K562 (cell line): ENCODE measurements around the gene LAGE3. TPM values are rescaled to one million over a fixed set of nuclear protein-coding genes. Genes with fewer than 3 reads are reported as not detected.

ENCODE experiments used
- CBX1 ChIP-seq: sonication (generic); IDR thresholded peaks from 2 replicates; pipeline ENCODE4 v1.6.1; 2016; ENCODE audit warnings: antibody characterized with exemption, low read depth, mild to moderate bottlenecking
- CBX2 ChIP-seq: fragments of 200-600 bp; sonication (generic); IDR thresholded peaks from one replicate; pipeline ENCODE4 v1.6.1; 2012; ENCODE audit warnings: mild to moderate bottlenecking, low read length, inconsistent platforms; ENCODE audit not compliant: insufficient read depth, poor library complexity, severe bottlenecking
- MYC ChIP-seq, 2 experiments: fragments of 250-450 bp in 1 of 2; sonication (Bioruptor Pico) in 1 of 2; IDR thresholded peaks; 2 replicates each; pipeline versions ENCODE4 v1.5.1 to v1.6.1; 2012 to 2021; ENCODE audit warnings: low read depth in 2 of 2, borderline replicate concordance in 1 of 2, improper control_type of control experiment in 1 of 2, low read length in 1 of 2, mild to moderate bottlenecking in 1 of 2, moderate library complexity in 1 of 2
- NCOA6 ChIP-seq: fragments of 450-650 bp; IDR thresholded peaks from 2 replicates; pipeline ENCODE4 v1.6.1; 2017; ENCODE audit warnings: mild to moderate bottlenecking
- RFX5 ChIP-seq: IDR thresholded peaks from 2 replicates; pipeline ENCODE4 v1.6.1; 2011; ENCODE audit warnings: low read depth, mild to moderate bottlenecking, improper control_type of control experiment, low read length
- TCF7 ChIP-seq: sonication (generic); IDR thresholded peaks from 2 replicates; pipeline ENCODE4 v1.6.1; 2016; ENCODE audit warnings: antibody characterized with exemption, borderline replicate concordance
- TEAD2 ChIP-seq: fragments of 450-650 bp; IDR thresholded peaks from 2 replicates; pipeline ENCODE4 v1.6.1; 2016; ENCODE audit warnings: missing genetic modification characterization, control low read depth, missing compliant biosample characterization
- XRCC4 ChIP-seq: IDR thresholded peaks from one replicate; pipeline ENCODE4 v1.6.1; 2011; ENCODE audit not compliant: insufficient read depth, insufficient read length; ENCODE audit errors: extremely low read depth
- ZNF23 ChIP-seq: fragments of 250-450 bp; sonication (Bioruptor Pico); IDR thresholded peaks from 2 replicates; pipeline ENCODE4 v1.4.0; 2020; ENCODE audit warnings: mild to moderate bottlenecking
- polyA plus RNA-seq, 8 experiments: library from polyadenylated mRNA; depleted of rRNA in 4 of 8; stranded (reverse) in 5 of 8; unstranded in 3 of 8; fragments of >200 nt; fragmentation: Nextera tagmentation in 2 of 8; fragmentation: Illumina TruSeq in 1 of 8; extraction: Ambion mirVana in 2 of 8; extraction: Trizol in 1 of 8; gene quantifications; 2 replicates each; pipeline versions ENCODE4 v1.2.1 to v1.2.3, GENCODE V29; 2011 to 2014; ENCODE audit warnings: inconsistent platforms in 1 of 8, missing spikeins in 1 of 8
- total RNA-seq, 7 experiments: library from RNA; depleted of rRNA in 6 of 7; stranded (reverse); fragments of >200 nt in 6 of 7; fragmentation: Illumina TruSeq in 2 of 7; extraction: Trizol in 2 of 7; gene quantifications; 2 replicates each; pipeline versions ENCODE4 v1.2.1 to v1.2.3, GENCODE V29; 2011 to 2021; ENCODE audit warnings: low replicate concordance in 1 of 7
- TF ChIP-seq, protein P1 (sequence below): fragments of 200-400 bp; formaldehyde crosslinking; IDR thresholded peaks from 2 replicates; pipeline ENCODE4 v1.6.1; 2017; ENCODE audit warnings: mild to moderate bottlenecking, low read depth, low read length, moderate library complexity
- TF ChIP-seq, protein P2 (sequence below): fragments of 450-650 bp; IDR thresholded peaks from 2 replicates; pipeline ENCODE4 v1.6.1; 2017; ENCODE audit warnings: mild to moderate bottlenecking, moderate library complexity
- TF ChIP-seq, protein P3 (sequence below): IDR thresholded peaks from 2 replicates; pipeline ENCODE4 v1.6.1; 2011; ENCODE audit warnings: borderline replicate concordance, low read depth, mild to moderate bottlenecking, moderate library complexity, low read length; ENCODE audit not compliant: insufficient read depth, poor library complexity, severe bottlenecking
- TF ChIP-seq, protein P4 (sequence below): fragments of 450-650 bp; IDR thresholded peaks from 2 replicates; pipeline ENCODE4 v1.6.1; 2014; ENCODE audit warnings: low read depth, mild to moderate bottlenecking, moderate library complexity, borderline replicate concordance

The LAGE3 gene
- total and polyA plus RNA-seq, 9 of the 15 experiments (the other 6 are each of a cell fraction or from before 2014, with no cell fraction given) = 28.2 to 125 (median 35.8) TPM

DNA sequence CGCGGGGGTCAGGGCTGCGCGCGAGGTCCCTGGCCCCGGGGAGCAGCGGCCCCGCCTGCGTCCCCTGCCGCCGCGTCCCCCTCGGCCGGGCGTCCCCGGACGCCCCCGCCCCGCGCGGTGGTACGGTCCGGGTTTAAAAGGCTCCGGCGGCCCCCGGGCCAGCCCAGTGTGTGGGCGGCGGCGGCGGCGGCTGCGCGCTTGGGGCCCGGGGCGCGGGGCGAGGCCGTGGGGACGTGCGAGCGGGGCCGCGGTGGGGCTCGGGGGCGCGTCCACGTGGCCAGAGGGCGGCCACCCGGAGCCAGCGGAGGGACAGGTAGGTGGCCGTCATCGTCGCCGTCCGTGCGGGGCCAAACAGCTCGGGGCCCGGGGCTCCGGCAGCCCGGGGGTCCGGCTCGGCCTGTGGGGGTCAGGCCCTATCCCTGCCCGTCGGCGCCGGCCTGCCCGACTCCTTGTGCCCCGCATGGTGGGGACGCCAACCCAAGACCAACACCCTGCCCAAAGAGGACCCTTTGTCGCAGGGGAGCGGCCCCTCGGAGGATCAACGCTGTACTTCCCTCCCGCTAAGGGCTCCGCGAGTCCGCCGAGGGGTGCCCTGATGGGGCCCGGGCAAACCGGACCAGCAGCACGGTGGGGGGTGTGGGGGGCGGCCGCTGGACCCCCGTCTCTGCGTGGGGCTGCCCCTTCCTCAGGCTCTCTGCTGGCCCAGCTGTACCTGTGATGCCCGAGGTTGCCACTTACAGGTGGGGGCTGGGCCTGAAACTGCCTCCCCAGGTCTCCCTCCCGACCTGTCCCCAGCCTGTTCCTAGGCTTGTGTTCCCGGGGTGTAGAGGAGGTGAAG lies 20.7 kb downstream of the LAGE3 start, which contains the start of gene PLXNA3 (continued):
- TF ChIP-seq, protein P1, sequence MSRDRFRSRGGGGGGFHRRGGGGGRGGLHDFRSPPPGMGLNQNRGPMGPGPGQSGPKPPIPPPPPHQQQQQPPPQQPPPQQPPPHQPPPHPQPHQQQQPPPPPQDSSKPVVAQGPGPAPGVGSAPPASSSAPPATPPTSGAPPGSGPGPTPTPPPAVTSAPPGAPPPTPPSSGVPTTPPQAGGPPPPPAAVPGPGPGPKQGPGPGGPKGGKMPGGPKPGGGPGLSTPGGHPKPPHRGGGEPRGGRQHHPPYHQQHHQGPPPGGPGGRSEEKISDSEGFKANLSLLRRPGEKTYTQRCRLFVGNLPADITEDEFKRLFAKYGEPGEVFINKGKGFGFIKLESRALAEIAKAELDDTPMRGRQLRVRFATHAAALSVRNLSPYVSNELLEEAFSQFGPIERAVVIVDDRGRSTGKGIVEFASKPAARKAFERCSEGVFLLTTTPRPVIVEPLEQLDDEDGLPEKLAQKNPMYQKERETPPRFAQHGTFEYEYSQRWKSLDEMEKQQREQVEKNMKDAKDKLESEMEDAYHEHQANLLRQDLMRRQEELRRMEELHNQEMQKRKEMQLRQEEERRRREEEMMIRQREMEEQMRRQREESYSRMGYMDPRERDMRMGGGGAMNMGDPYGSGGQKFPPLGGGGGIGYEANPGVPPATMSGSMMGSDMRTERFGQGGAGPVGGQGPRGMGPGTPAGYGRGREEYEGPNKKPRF = no peak
- no peak for TF ChIP-seq TCF7
- TF ChIP-seq CBX2 = no peak
- TF ChIP-seq, protein P2, sequence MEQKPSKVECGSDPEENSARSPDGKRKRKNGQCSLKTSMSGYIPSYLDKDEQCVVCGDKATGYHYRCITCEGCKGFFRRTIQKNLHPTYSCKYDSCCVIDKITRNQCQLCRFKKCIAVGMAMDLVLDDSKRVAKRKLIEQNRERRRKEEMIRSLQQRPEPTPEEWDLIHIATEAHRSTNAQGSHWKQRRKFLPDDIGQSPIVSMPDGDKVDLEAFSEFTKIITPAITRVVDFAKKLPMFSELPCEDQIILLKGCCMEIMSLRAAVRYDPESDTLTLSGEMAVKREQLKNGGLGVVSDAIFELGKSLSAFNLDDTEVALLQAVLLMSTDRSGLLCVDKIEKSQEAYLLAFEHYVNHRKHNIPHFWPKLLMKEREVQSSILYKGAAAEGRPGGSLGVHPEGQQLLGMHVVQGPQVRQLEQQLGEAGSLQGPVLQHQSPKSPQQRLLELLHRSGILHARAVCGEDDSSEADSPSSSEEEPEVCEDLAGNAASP = no peak
- TF ChIP-seq RFX5 = no peak
- TF ChIP-seq ZNF23 = no peak
- TF ChIP-seq TEAD2 (tag) = no peak
- TF ChIP-seq, protein P3, sequence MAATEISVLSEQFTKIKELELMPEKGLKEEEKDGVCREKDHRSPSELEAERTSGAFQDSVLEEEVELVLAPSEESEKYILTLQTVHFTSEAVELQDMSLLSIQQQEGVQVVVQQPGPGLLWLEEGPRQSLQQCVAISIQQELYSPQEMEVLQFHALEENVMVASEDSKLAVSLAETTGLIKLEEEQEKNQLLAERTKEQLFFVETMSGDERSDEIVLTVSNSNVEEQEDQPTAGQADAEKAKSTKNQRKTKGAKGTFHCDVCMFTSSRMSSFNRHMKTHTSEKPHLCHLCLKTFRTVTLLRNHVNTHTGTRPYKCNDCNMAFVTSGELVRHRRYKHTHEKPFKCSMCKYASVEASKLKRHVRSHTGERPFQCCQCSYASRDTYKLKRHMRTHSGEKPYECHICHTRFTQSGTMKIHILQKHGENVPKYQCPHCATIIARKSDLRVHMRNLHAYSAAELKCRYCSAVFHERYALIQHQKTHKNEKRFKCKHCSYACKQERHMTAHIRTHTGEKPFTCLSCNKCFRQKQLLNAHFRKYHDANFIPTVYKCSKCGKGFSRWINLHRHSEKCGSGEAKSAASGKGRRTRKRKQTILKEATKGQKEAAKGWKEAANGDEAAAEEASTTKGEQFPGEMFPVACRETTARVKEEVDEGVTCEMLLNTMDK = no peak
- TF ChIP-seq MYC (IDR thresholded peaks at IDR 0.05; ENCODE audit: low read depth, low read length) = no peak
- TF ChIP-seq MYC (CRISPR knock-in tag; IDR thresholded peaks at IDR 0.05; ENCODE audit: borderline replicate concordance, low read depth) = no peak
- no peak for TF ChIP-seq XRCC4
- TF ChIP-seq NCOA6 = no peak
- TF ChIP-seq, protein P4, sequence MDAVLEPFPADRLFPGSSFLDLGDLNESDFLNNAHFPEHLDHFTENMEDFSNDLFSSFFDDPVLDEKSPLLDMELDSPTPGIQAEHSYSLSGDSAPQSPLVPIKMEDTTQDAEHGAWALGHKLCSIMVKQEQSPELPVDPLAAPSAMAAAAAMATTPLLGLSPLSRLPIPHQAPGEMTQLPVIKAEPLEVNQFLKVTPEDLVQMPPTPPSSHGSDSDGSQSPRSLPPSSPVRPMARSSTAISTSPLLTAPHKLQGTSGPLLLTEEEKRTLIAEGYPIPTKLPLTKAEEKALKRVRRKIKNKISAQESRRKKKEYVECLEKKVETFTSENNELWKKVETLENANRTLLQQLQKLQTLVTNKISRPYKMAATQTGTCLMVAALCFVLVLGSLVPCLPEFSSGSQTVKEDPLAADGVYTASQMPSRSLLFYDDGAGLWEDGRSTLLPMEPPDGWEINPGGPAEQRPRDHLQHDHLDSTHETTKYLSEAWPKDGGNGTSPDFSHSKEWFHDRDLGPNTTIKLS = no peak
- no peak for TF ChIP-seq CBX1
